OCI-LY1 (cell line): Measurements from ENCODE around the gene ASXL2.

ENCODE experiments used
- EZH2 ChIP-seq: fragments of 200-600 bp; sonication (generic), shearing (Covaris generic); IDR thresholded peaks from 2 replicates; pipeline ENCODE4 v1.8.0; 2017; ENCODE audit warnings: borderline replicate concordance, mixed run types, mild to moderate bottlenecking, antibody characterized with exemption, low read length, moderate library complexity, mixed read lengths
- TF ChIP-seq, protein P1 (sequence below): fragments of 200-600 bp; sonication (generic), shearing (Covaris generic); IDR thresholded peaks from 2 replicates; pipeline ENCODE4 v1.5.1; 2017; ENCODE audit warnings: mild to moderate bottlenecking, antibody characterized with exemption, low read length, moderate library complexity, mixed read lengths

DNA sequence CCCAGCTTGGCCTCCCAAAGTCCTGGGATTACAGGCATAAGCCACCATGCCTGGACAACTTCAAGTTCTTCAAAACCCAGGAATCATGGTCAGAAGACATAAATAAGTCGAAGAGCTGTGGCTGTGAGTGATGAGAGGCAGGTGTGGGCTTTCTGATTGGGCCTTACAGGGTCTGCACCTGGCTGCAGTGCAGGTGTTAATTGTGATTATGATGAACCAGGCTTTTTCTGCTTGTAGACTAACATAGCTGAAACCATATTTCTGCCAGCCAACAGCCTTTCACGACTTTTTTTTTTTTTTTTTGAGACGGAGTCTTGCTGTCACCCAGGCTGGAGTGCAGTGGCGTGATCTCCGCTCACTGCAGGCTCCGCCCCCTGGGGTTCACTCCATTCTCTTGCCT, 190.1 kb downstream of the ASXL2 start:
- TF ChIP-seq, protein P1, sequence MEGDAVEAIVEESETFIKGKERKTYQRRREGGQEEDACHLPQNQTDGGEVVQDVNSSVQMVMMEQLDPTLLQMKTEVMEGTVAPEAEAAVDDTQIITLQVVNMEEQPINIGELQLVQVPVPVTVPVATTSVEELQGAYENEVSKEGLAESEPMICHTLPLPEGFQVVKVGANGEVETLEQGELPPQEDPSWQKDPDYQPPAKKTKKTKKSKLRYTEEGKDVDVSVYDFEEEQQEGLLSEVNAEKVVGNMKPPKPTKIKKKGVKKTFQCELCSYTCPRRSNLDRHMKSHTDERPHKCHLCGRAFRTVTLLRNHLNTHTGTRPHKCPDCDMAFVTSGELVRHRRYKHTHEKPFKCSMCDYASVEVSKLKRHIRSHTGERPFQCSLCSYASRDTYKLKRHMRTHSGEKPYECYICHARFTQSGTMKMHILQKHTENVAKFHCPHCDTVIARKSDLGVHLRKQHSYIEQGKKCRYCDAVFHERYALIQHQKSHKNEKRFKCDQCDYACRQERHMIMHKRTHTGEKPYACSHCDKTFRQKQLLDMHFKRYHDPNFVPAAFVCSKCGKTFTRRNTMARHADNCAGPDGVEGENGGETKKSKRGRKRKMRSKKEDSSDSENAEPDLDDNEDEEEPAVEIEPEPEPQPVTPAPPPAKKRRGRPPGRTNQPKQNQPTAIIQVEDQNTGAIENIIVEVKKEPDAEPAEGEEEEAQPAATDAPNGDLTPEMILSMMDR = no peak
- TF ChIP-seq EZH2 = no peak
